Measurements from ENCODE around the gene OTOG.

DNA sequence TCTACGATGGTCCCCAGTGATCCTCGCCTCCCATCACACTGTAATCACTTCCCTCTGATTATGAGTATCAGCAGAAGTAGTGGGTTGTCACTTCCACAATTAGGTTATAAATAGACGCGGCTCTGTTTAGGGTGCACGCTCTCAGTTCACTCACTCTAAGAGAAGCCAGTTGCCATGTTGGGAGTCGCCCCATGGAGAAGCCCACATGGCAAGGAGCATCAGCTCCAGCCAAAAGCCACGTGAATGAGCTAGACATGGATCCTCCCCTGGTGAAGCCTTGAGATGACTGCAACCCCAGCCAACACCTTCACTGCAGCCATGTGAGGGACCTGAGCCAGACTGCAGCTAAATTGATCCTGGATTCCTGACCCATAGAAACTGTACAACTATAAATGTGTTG, 145.9 kb downstream of the OTOG start:
- no peak for TF ChIP-seq EP300 (IDR thresholded peaks at IDR 0.05; ENCODE audit: borderline replicate concordance)
- TF ChIP-seq RAD21 (IDR thresholded peaks at IDR 0.05; ENCODE audit: low read depth) = no peak
- TF ChIP-seq EGR1 (IDR thresholded peaks at IDR 0.05) = no peak
- no peak for TF ChIP-seq NFIC (IDR thresholded peaks at IDR 0.05)
- TF ChIP-seq CREB1 (IDR thresholded peaks at IDR 0.05; ENCODE audit: low read depth) = no peak
- TF ChIP-seq TAF1 (IDR thresholded peaks at IDR 0.05; ENCODE audit: low read depth) = no peak
- TF ChIP-seq YY1 (IDR thresholded peaks at IDR 0.05; ENCODE audit: low read depth) = no peak

Data from Ishikawa (cell line).